ENCODE results near the gene KDM2A.

GRCh38 chr11:67202028-67202427, 83.0 kb downstream of the KDM2A start:
- TF ChIP-seq POLR2A (IDR thresholded peaks at IDR 0.05) (no peak), POLR2AphosphoS5 (IDR thresholded peaks at IDR 0.05) (no peak), EP300 (IDR thresholded peaks at IDR 0.05) (no peak)
- TF ChIP-seq, protein P1, sequence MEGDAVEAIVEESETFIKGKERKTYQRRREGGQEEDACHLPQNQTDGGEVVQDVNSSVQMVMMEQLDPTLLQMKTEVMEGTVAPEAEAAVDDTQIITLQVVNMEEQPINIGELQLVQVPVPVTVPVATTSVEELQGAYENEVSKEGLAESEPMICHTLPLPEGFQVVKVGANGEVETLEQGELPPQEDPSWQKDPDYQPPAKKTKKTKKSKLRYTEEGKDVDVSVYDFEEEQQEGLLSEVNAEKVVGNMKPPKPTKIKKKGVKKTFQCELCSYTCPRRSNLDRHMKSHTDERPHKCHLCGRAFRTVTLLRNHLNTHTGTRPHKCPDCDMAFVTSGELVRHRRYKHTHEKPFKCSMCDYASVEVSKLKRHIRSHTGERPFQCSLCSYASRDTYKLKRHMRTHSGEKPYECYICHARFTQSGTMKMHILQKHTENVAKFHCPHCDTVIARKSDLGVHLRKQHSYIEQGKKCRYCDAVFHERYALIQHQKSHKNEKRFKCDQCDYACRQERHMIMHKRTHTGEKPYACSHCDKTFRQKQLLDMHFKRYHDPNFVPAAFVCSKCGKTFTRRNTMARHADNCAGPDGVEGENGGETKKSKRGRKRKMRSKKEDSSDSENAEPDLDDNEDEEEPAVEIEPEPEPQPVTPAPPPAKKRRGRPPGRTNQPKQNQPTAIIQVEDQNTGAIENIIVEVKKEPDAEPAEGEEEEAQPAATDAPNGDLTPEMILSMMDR (IDR thresholded peaks at IDR 0.05): no peak
